Hepatocyte (in vitro differentiated cells): ENCODE measurements around the gene ABCC3. TPM values are rescaled to one million over a fixed set of nuclear protein-coding genes. Genes with fewer than 3 reads are reported as not detected.

Experiments used
- DNase-seq: peaks from one replicate; pipeline ENCODE4 v3.0.0-alpha.2; 2016; ENCODE audit warnings: low spot score
- H2AFZ ChIP-seq: fragments of 200-600 bp; sonication (generic); 2 replicates; pipeline ENCODE4 v1.6.0; 2016; ENCODE audit warnings: antibody characterized with exemption, mild to moderate bottlenecking
- H3K27ac ChIP-seq: fragments of 200-600 bp; sonication (generic); 2 replicates; pipeline ENCODE4 v1.5.1; 2016; ENCODE audit warnings: mild to moderate bottlenecking
- H3K27me3 ChIP-seq: fragments of 200-600 bp; sonication (generic); 2 replicates; pipeline ENCODE4 v1.6.1; 2016
- H3K36me3 ChIP-seq: fragments of 200-600 bp; sonication (generic); replicated peaks from 2 replicates; pipeline ENCODE4 v1.5.1; 2016; ENCODE audit warnings: low read depth; ENCODE audit not compliant: insufficient read depth
- H3K4me1 ChIP-seq: fragments of 200-600 bp; sonication (generic); 2 replicates; pipeline ENCODE4 v1.5.1; 2016; ENCODE audit warnings: mild to moderate bottlenecking, moderate library complexity; ENCODE audit not compliant: insufficient read depth
- H3K4me2 ChIP-seq: fragments of 200-600 bp; sonication (generic); 2 replicates; pipeline ENCODE4 v1.6.0; 2016
- H3K4me3 ChIP-seq: fragments of 200-600 bp; sonication (generic); 2 replicates; pipeline ENCODE4 v1.5.1; 2016; ENCODE audit warnings: mild to moderate bottlenecking
- H3K79me2 ChIP-seq: fragments of 200-600 bp; sonication (generic); 2 replicates; pipeline ENCODE4 v1.6.0; 2017; ENCODE audit warnings: mild to moderate bottlenecking
- H3K9me2 ChIP-seq: fragments of 200-600 bp; sonication (generic); replicated peaks from 2 replicates; pipeline ENCODE4 v1.6.0; 2017; ENCODE audit warnings: mild to moderate bottlenecking; ENCODE audit not compliant: insufficient read depth
- H3K9me3 ChIP-seq: fragments of 200-600 bp; sonication (generic); 2 replicates; pipeline ENCODE4 v1.5.1; 2016; ENCODE audit warnings: low read depth, mild to moderate bottlenecking
- H4K20me1 ChIP-seq: fragments of 200-600 bp; sonication (generic); 2 replicates; pipeline ENCODE4 v1.6.0; 2016; ENCODE audit warnings: mild to moderate bottlenecking; ENCODE audit not compliant: insufficient read depth, poor library complexity, severe bottlenecking
- EZH2 ChIP-seq: fragments of 200-600 bp; sonication (generic); IDR thresholded peaks from 2 replicates; pipeline ENCODE4 v1.6.1; 2016; ENCODE audit warnings: antibody characterized with exemption, mild to moderate bottlenecking, borderline replicate concordance
- EZH2phosphoT487 ChIP-seq: fragments of 200-600 bp; sonication (generic); IDR thresholded peaks from one replicate; pipeline ENCODE4 v1.6.1; 2018; ENCODE audit warnings: antibody characterized with exemption, mild to moderate bottlenecking, low read depth, moderate library complexity; ENCODE audit not compliant: unreplicated experiment, severe bottlenecking
- WGBS: methylation state at CpG from one replicate; pipeline ENCODE4 v1.1.6; 2016; ENCODE audit warnings: low lambda C conversion rate; ENCODE audit errors: missing lambda C conversion rate; 5-methylcytosine and 5-hydroxymethylcytosine counted together
- polyA plus RNA-seq: library from polyadenylated mRNA; unstranded; fragments of >200 nt; fragmentation: Nextera tagmentation; extraction: Ambion mirVana; gene quantifications from 2 replicates; pipeline ENCODE4 v1.2.1, GENCODE V29; 2016
- total RNA-seq: library from RNA; depleted of rRNA; stranded (reverse); fragments of >200 nt; gene quantifications from 2 replicates; pipeline ENCODE4 v1.2.3, GENCODE V29; 2014
- TF ChIP-seq, protein P1 (sequence below): fragments of 200-600 bp; sonication (generic); IDR thresholded peaks from 2 replicates; pipeline ENCODE4 v1.5.1; 2016; ENCODE audit warnings: antibody characterized with exemption, mild to moderate bottlenecking; ENCODE audit not compliant: poor library complexity

ABCC3 gene
- total RNA-seq (12.6 and 18.1 TPM in 2 replicates), polyA plus RNA-seq (16.9 and 19.2 TPM in 2 replicates)

DNA sequence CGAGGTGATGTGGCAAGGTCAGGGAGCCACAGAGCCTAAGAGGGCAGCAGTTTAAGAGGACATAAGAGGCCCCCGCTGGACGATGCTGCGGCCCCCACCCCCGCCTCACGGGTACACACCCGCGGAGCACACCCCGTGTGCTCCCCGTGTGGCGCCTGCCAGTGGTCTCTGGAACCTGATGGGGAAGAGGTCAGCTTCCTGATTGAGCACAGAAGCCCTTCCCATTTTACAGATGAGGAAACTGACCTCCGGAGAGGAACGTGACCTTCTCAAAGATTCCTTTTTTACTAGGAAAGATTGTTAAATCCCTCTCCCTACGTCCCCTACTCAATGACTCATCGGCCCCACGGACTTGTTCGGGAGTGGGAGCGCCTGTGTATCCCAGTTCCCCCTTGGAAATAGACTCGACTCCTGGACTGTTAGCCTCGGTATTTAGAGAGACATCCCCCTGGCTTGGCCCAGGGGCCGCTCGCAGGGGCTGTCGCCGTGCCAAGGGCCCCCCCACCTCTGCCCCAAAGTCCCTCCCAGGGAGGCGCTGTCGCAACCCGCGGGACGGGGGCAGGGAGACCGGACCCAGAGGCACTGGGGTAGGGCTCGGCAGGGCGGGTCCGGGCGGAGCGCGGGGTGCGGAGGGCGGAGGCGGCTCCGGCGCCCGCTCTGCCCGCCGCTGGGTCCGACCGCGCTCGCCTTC, at the start of gene ABCC3:
ABCC3 (plus strand) TSS at position 658 of the 691 bp plus-strand sequence. CDS start 56 bp downstream, outside the sequence.
- H3K27ac ChIP-seq, result peak within 1 kb of the TSS; percentile 34
- 18% methylated on average over 27 of the region's 48 CpGs for WGBS

GRCh38 chr17:50585346-50585745, 49.3 kb upstream of the ABCC3 start:
- H3K4me3 ChIP-seq, result no peak overlapping the region
- no peak overlapping the region for H3K4me2 ChIP-seq
- H3K79me2 ChIP-seq, result no peaks in the 10 kb centered on the region
- H2AFZ ChIP-seq, result no peak overlapping the region
- no peak for DNase-seq
- H3K36me3 ChIP-seq, result no peaks in the 10 kb centered on the region
- WGBS, result 67% methylated on average over 4 of the region's 4 CpGs
- H3K9me2 ChIP-seq, result no peaks in the 10 kb centered on the region
- H3K9me3 ChIP-seq, result no peaks in the 10 kb centered on the region
- peaks cover 17% of the 10 kb centered on the region for H3K4me1 ChIP-seq
- H3K27me3 ChIP-seq, result no peaks in the 10 kb centered on the region
- TF ChIP-seq, protein P1, sequence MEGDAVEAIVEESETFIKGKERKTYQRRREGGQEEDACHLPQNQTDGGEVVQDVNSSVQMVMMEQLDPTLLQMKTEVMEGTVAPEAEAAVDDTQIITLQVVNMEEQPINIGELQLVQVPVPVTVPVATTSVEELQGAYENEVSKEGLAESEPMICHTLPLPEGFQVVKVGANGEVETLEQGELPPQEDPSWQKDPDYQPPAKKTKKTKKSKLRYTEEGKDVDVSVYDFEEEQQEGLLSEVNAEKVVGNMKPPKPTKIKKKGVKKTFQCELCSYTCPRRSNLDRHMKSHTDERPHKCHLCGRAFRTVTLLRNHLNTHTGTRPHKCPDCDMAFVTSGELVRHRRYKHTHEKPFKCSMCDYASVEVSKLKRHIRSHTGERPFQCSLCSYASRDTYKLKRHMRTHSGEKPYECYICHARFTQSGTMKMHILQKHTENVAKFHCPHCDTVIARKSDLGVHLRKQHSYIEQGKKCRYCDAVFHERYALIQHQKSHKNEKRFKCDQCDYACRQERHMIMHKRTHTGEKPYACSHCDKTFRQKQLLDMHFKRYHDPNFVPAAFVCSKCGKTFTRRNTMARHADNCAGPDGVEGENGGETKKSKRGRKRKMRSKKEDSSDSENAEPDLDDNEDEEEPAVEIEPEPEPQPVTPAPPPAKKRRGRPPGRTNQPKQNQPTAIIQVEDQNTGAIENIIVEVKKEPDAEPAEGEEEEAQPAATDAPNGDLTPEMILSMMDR, result no peak
- TF ChIP-seq EZH2 (no peak), EZH2phosphoT487 (no peak)
- H3K27ac ChIP-seq, result no peak overlapping the region
- no peaks in the 10 kb centered on the region for H4K20me1 ChIP-seq

More for the DNA sequence above, at the start of gene ABCC3:
- H3K4me3 ChIP-seq, result peak within 1 kb of the TSS; percentile 61
- no peaks in the 10 kb centered on the region for H3K9me2 ChIP-seq
- no peaks in the 10 kb centered on the region for H3K79me2 ChIP-seq
- no peaks in the 10 kb centered on the region for H3K9me3 ChIP-seq
- peak; percentile 80 for DNase-seq
- peaks cover 29% of the 10 kb centered on the region for H3K27me3 ChIP-seq
- H4K20me1 ChIP-seq, result no peaks in the 10 kb centered on the region
- H3K36me3 ChIP-seq, result no peaks in the 10 kb centered on the region
- peak within 1 kb of the TSS; percentile 78 for H2AFZ ChIP-seq
- TF ChIP-seq EZH2 (no peak), EZH2phosphoT487 (peak; percentile 20)
- TF ChIP-seq, protein P1, result no peak
- peak within 1 kb of the TSS; percentile 97 for H3K4me2 ChIP-seq
- H3K4me1 ChIP-seq, result peaks cover 27% of the 10 kb centered on the region

DNA sequence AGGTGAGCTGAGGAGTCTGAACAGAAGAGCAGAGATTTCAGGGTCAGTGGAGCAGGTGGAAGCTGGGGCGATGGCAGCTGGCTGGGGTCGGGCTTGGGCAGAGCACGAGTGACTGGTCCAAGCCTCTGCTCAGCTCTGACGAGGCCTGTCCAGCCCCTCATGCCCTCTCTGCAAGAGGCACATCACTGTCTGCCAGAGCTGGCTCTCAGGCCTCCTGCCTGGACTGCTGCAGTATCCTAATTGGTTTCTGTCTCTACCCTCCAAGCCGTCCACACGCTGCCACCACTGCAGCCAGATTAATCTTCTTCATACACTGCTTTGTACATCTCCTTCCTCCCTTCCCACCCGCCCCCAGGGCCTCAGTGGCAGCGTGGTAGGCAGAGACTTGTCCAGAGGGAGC, 48.8 kb upstream of the ABCC3 start:
- H3K27me3 ChIP-seq, result no peaks in the 10 kb centered on the region
- no peak for DNase-seq
- H3K27ac ChIP-seq, result no peak overlapping the region
- TF ChIP-seq, protein P1, result no peak
- TF ChIP-seq EZH2 (no peak), EZH2phosphoT487 (no peak)
- H3K79me2 ChIP-seq, result no peaks in the 10 kb centered on the region
- no peaks in the 10 kb centered on the region for H3K9me2 ChIP-seq
- no peak overlapping the region for H3K4me3 ChIP-seq
- no peaks in the 10 kb centered on the region for H3K9me3 ChIP-seq
- H2AFZ ChIP-seq, result no peak overlapping the region
- WGBS, result 75% methylated on average over 8 of the region's 8 CpGs
- H3K36me3 ChIP-seq, result no peaks in the 10 kb centered on the region
- no peak overlapping the region for H3K4me2 ChIP-seq
- H3K4me1 ChIP-seq, result peaks cover 17% of the 10 kb centered on the region
- no peaks in the 10 kb centered on the region for H4K20me1 ChIP-seq
